Measurements from ENCODE around the gene CAMSAP3. TPM values are rescaled to one million over a fixed set of nuclear protein-coding genes. Genes with fewer than 3 reads are reported as not detected.

CAMSAP3 gene
- total RNA-seq, 4 donors from 2014 or later: 75.3 to 174 (median 110) TPM

- WGBS, 2 donors: 45 to 57% methylated on average over 6 of the region's 6 CpGs
- DNase-seq (ENCODE audit: low spot score in 2 of 2): no peak
- H3K4me3 ChIP-seq (ENCODE audit: low read depth, poor library complexity, severe bottlenecking): no peak overlapping the region
- intact Hi-C loops (cut with DNase I; ENCODE audit: low total_unique reads): no loop called here
- TF ChIP-seq CTCF (IDR thresholded peaks at IDR 0.05) (no peak), POLR2A (IDR thresholded peaks at IDR 0.05) (no peak)
Observed at GRCh38 chr19:7578127-7578526, 17.5 kb upstream of the CAMSAP3 start.

GRCh38 chr19:7579182-7579581 lies 16.5 kb upstream of the CAMSAP3 start:
- intact Hi-C loops (cut with DNase I; ENCODE audit: low total_unique reads): no loop called here
- DNase-seq (ENCODE audit: low spot score in 2 of 2): no peak
- 65 to 67% methylated on average over 6 of the region's 6 CpGs for WGBS, 2 donors
- no peak for TF ChIP-seq POLR2A (IDR thresholded peaks at IDR 0.05)
- no peak for TF ChIP-seq CTCF (IDR thresholded peaks at IDR 0.05)
- no peak overlapping the region for H3K4me3 ChIP-seq (ENCODE audit: low read depth, poor library complexity, severe bottlenecking)

- H3K4me3 ChIP-seq (ENCODE audit: low read depth, poor library complexity, severe bottlenecking): no peak overlapping the region
- no peak for TF ChIP-seq CTCF (IDR thresholded peaks at IDR 0.05)
- no peak for TF ChIP-seq POLR2A (IDR thresholded peaks at IDR 0.05)
- WGBS, 2 donors: 41 to 54% methylated on average over 11 of the region's 11 CpGs
- peak in 1 of 2 donors; percentile 44 for DNase-seq (ENCODE audit: low spot score in 2 of 2)
- intact Hi-C loops (cut with DNase I; ENCODE audit: low total_unique reads): no loop called here
Observed at GRCh38 chr19:7582446-7582845, 13.2 kb upstream of the CAMSAP3 start.

GRCh38 chr19:7589822-7590221 lies 5.8 kb upstream of the CAMSAP3 start:
- 86 to 90% methylated on average over 7 of the region's 7 CpGs for WGBS, 2 donors
- TF ChIP-seq CTCF (IDR thresholded peaks at IDR 0.05): no peak
- TF ChIP-seq POLR2A (IDR thresholded peaks at IDR 0.05): no peak
- intact Hi-C loops (cut with DNase I; ENCODE audit: low total_unique reads): no loop called here

GRCh38 chr19:7590256-7590655 lies 5.4 kb upstream of the CAMSAP3 start:
- H3K4me3 ChIP-seq (ENCODE audit: low read depth, poor library complexity, severe bottlenecking): no peak overlapping the region
- WGBS, 2 donors: 21 to 37% methylated on average over 7 to 8 of the region's 8 CpGs
- intact Hi-C loops (cut with DNase I; ENCODE audit: low total_unique reads): no loop called here
- TF ChIP-seq CTCF (IDR thresholded peaks at IDR 0.05): no peak
- DNase-seq (ENCODE audit: low spot score in 2 of 2): peak in 1 of 2 donors; percentile 55

More at GRCh38 chr19:7589822-7590221, 5.8 kb upstream of the CAMSAP3 start:
- no peak overlapping the region for H3K4me3 ChIP-seq (ENCODE audit: low read depth, poor library complexity, severe bottlenecking)
- DNase-seq (ENCODE audit: low spot score in 2 of 2): no peak

GRCh38 chr19:7596211-7596937 lies 711 bp downstream of the CAMSAP3 start:
- no peak for DNase-seq (ENCODE audit: low spot score in 2 of 2)
- peak overlapping the region; percentile 20 for H3K4me3 ChIP-seq (ENCODE audit: low read depth, poor library complexity, severe bottlenecking)
- intact Hi-C loops (cut with DNase I; ENCODE audit: low total_unique reads): no loop called here
- 3 to 5% methylated on average over 39 to 46 of the region's 70 CpGs for WGBS, 2 donors
- TF ChIP-seq POLR2A (IDR thresholded peaks at IDR 0.05) (no peak), CTCF (IDR thresholded peaks at IDR 0.05) (no peak)
